Prostate gland (tissue), 2 donors: ENCODE data around the gene SLC39A6.

ENCODE experiments used
- CTCF ChIP-seq, 4 experiments: fragments of 200-600 bp in 2 of 4; fragments of 450-650 bp in 2 of 4; sonication (generic) in 2 of 4; IDR thresholded peaks; 1 replicate in 3 of 4; 2 replicates in 1 of 4; pipeline ENCODE4 v1.5.1; 2016 to 2019; ENCODE audit warnings: antibody characterized with exemption in 4 of 4, mild to moderate bottlenecking in 2 of 4, moderate library complexity in 2 of 4
- POLR2A ChIP-seq: fragments of 450-650 bp; IDR thresholded peaks from one replicate; pipeline ENCODE4 v1.6.1; 2016; ENCODE audit warnings: antibody characterized with exemption, mild to moderate bottlenecking
- POLR2AphosphoS5 ChIP-seq: sonication (generic); formaldehyde crosslinking; IDR thresholded peaks from one replicate; pipeline ENCODE4 v1.6.1; 2017; ENCODE audit warnings: antibody characterized with exemption

- TF ChIP-seq CTCF (IDR thresholded peaks at IDR 0.05) (no peak), POLR2AphosphoS5 (no peak), POLR2A (no peak)
These were observed 27.2 kb downstream of the SLC39A6 start for GRCh38 chr18:36101943-36102342.
